HuH-7 (cell line): ENCODE results near the gene PEMT.
A peak's percentile ranks its signal among the peaks of the same experiment; 100 is the strongest.

Experiments
- DNase-seq: peaks from one replicate; pipeline ENCODE4 v3.0.0; 2011; ENCODE audit warnings: low spot score

Gene PEMT

GRCh38 chr17:17503566-17504130 is 87.9 kb downstream of the PEMT start:
- DNase-seq, result no peak

- no peak for DNase-seq
Measured at GRCh38 chr17:17502741-17503565, 88.6 kb downstream of the PEMT start.

GRCh38 chr17:17500999-17501605 is 90.4 kb downstream of the PEMT start:
- no peak for DNase-seq

- no peak for DNase-seq
Measured at GRCh38 chr17:17499402-17500145, 91.9 kb downstream of the PEMT start.

- no peak for DNase-seq
Measured at GRCh38 chr17:17498606-17499301, 92.8 kb downstream of the PEMT start.

GRCh38 chr17:17497845-17498520 is 93.5 kb downstream of the PEMT start:
- DNase-seq, result no peak

GRCh38 chr17:17497065-17497844 is 94.3 kb downstream of the PEMT start:
- no peak for DNase-seq

GRCh38 chr17:17496189-17497064 is 95.1 kb downstream of the PEMT start, which contains the start of gene RASD1:
TSS of gene RASD1 (minus strand) at chr17:17496395. CDS start at chr17:17496181, 214 bp downstream.
- peak; percentile 93 for DNase-seq

- no peak for DNase-seq
Measured at GRCh38 chr17:17495536-17496188, 95.8 kb downstream of the PEMT start.

GRCh38 chr17:17494870-17495535 is 96.5 kb downstream of the PEMT start:
- no peak for DNase-seq

GRCh38 chr17:17494499-17494869 is 97.0 kb downstream of the PEMT start:
- DNase-seq, result no peak

- no peak for DNase-seq
Measured at GRCh38 chr17:17493986-17494466, 97.5 kb downstream of the PEMT start.

GRCh38 chr17:17493249-17493985 is 98.1 kb downstream of the PEMT start:
- no peak for DNase-seq

- DNase-seq, result no peak
Measured at GRCh38 chr17:17492571-17492970, 98.9 kb downstream of the PEMT start.

- no peak for DNase-seq
Measured at GRCh38 chr17:17492085-17492484, 99.4 kb downstream of the PEMT start.

- DNase-seq, result no peak
Measured at GRCh38 chr17:17491546-17491988, 99.9 kb downstream of the PEMT start.

- DNase-seq, result no peak
Measured at GRCh38 chr17:17491031-17491471, 100.5 kb downstream of the PEMT start.
